Transverse colon (tissue), 4 donors: ENCODE results near the gene CHURC1. TPM values are rescaled to one million over a fixed set of nuclear protein-coding genes. Genes with fewer than 3 reads are reported as not detected.

Experiments used
- DNase-seq: peaks from one replicate; pipeline ENCODE4 v3.0.0-alpha.2; 2019
- H3K27ac ChIP-seq, 4 donors: fragments of 200-600 bp; sonication (generic); 2 replicates each; pipeline ENCODE4 v1.5.1; 2016 to 2018; ENCODE audit warnings: inconsistent platforms in 4 of 4
- H3K27me3 ChIP-seq: fragments of 200-600 bp; sonication (generic); 2 replicates; pipeline ENCODE4 v1.5.1; 2017; ENCODE audit warnings: inconsistent platforms
- H3K36me3 ChIP-seq, 4 donors: fragments of 200-600 bp; sonication (generic); 2 replicates each; pipeline ENCODE4 v1.5.1; 2017 to 2019; ENCODE audit warnings: inconsistent platforms in 4 of 4
- H3K4me1 ChIP-seq, 4 donors: fragments of 200-600 bp; sonication (generic); 2 replicates each; pipeline ENCODE4 v1.5.1; 2017 to 2020; ENCODE audit warnings: inconsistent platforms in 4 of 4
- H3K4me3 ChIP-seq, 4 donors: fragments of 200-600 bp; sonication (generic); 1 replicate in 1 of 4; 2 replicates in 3 of 4; pipeline versions ENCODE4 v1.5.1 to v1.6.1; 2017 to 2019; ENCODE audit warnings: inconsistent platforms in 4 of 4
- H3K9me3 ChIP-seq, 2 donors: fragments of 200-600 bp; sonication (generic); 2 replicates each; pipeline ENCODE4 v1.5.1; 2017 to 2019; ENCODE audit warnings: inconsistent platforms in 2 of 2
- EP300 ChIP-seq: sonication (generic); formaldehyde crosslinking; IDR thresholded peaks from one replicate; pipeline ENCODE4 v1.6.1; 2017; ENCODE audit warnings: antibody characterized with exemption, low read depth
- POLR2A ChIP-seq: fragments of 450-650 bp; IDR thresholded peaks from one replicate; pipeline ENCODE4 v1.6.1; 2016; ENCODE audit warnings: antibody characterized with exemption, mild to moderate bottlenecking, moderate library complexity
- POLR2AphosphoS5 ChIP-seq, 3 donors: sonication (generic); formaldehyde crosslinking; IDR thresholded peaks; one replicate each; pipeline ENCODE4 v1.6.1; 2016; ENCODE audit warnings: antibody characterized with exemption in 3 of 3
- WGBS, 2 donors: methylation state at CpG; one replicate each; pipeline ENCODE4 v1.1.5; 2018; ENCODE audit warnings: low coverage in 1 of 2; 5-methylcytosine and 5-hydroxymethylcytosine counted together
- in situ Hi-C, 4 donors: fragments of 200-750 bp; cut with MboI; loops; one replicate each; pipeline versions ENCODE4 v1.15.0 to v1.15.1; 2017; ENCODE audit warnings: low sequenced_read_pairs in 3 of 4, low pct_ligation_motif_present in 1 of 4, low pct_unique_long_range_greater_than_20kb in 1 of 4
- intact Hi-C: fragments of 100-400 bp; cut with DNase I; formaldehyde crosslinking; loops from one replicate; pipeline ENCODE4 v1.15.1; 2023; ENCODE audit warnings: low total_unique reads
- total RNA-seq, 4 donors: library from RNA; depleted of rRNA; stranded (reverse); fragments of >200 nt; gene quantifications; one replicate each; pipeline ENCODE4 v1.1.0, GENCODE V29; 2016
- TF ChIP-seq, protein P1 (sequence below), 5 experiments: fragments of 200-600 bp in 3 of 5; fragments of 450-650 bp in 2 of 5; sonication (generic) in 3 of 5; IDR thresholded peaks; 1 replicate in 2 of 5; 2 replicates in 3 of 5; pipeline ENCODE4 v1.5.1; 2016 to 2017; ENCODE audit warnings: antibody characterized with exemption in 5 of 5, inconsistent platforms in 3 of 5, mild to moderate bottlenecking in 2 of 5, moderate library complexity in 1 of 5

CHURC1 gene
- total RNA-seq, 4 donors from 2014 or later, result 26.5 to 104 (median 78.6) TPM

DNA sequence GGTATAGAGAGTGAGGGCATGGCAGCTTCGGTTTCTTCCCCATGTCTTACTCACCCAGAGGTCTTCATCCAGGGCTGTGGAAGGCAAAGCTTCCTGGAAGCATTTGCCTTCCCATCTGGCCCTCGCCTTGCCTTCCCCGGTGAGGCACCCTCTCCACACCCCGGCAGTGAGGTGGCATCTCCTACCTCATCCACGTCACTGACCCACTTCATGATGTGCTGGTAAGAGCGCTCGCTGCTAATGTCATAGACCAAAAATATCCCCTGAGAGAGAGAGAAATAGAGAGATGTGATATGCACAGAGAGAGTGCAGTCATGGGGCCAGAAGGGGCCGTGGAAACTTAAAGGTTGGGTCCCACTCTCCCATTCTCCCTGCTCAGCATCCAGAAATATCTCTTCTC lies 36.6 kb downstream of the CHURC1 start:
- no peaks in the 10 kb centered on the region for H3K9me3 ChIP-seq
- in situ Hi-C loops, result no loop called here
- H3K27ac ChIP-seq, result no peak overlapping the region
- 93% methylated on average over 8 of the region's 8 CpGs; no CpG with 5 or more reads in 1 of the 2 donors for WGBS, 2 donors
- no peaks in the 10 kb centered on the region for H3K4me1 ChIP-seq
- H3K36me3 ChIP-seq, result no peaks in the 10 kb centered on the region
- intact Hi-C loops, result no loop called here
- no peaks in the 10 kb centered on the region for H3K27me3 ChIP-seq
- no peak overlapping the region for H3K4me3 ChIP-seq
- TF ChIP-seq POLR2AphosphoS5 (IDR thresholded peaks at IDR 0.05) (no peak), EP300 (no peak), POLR2A (no peak)
- TF ChIP-seq, protein P1, sequence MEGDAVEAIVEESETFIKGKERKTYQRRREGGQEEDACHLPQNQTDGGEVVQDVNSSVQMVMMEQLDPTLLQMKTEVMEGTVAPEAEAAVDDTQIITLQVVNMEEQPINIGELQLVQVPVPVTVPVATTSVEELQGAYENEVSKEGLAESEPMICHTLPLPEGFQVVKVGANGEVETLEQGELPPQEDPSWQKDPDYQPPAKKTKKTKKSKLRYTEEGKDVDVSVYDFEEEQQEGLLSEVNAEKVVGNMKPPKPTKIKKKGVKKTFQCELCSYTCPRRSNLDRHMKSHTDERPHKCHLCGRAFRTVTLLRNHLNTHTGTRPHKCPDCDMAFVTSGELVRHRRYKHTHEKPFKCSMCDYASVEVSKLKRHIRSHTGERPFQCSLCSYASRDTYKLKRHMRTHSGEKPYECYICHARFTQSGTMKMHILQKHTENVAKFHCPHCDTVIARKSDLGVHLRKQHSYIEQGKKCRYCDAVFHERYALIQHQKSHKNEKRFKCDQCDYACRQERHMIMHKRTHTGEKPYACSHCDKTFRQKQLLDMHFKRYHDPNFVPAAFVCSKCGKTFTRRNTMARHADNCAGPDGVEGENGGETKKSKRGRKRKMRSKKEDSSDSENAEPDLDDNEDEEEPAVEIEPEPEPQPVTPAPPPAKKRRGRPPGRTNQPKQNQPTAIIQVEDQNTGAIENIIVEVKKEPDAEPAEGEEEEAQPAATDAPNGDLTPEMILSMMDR (IDR thresholded peaks at IDR 0.05), result no peak
- no peak for DNase-seq

DNA sequence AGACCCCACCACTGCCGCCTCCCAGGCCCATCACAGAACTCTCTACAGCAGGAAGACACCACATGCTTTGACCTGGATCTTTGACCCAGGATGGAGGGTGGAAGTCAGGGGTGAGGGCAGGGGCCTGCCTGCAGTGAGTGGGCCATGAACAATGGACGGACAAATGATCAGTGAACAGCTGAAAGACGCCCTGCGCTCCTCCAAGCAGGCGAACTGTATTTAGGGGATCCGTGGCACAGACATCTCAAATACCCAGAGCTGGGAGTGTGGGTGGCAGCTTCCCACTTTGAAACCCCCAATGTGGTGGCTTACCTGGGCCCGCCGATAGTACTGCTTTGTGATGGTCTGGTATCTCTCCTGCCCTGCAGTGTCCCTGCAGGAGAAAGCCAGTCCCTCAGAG lies 37.0 kb downstream of the CHURC1 start:
- no peaks in the 10 kb centered on the region for H3K36me3 ChIP-seq
- intact Hi-C loops (no loop called here), in situ Hi-C loops (no loop called here)

DNA sequence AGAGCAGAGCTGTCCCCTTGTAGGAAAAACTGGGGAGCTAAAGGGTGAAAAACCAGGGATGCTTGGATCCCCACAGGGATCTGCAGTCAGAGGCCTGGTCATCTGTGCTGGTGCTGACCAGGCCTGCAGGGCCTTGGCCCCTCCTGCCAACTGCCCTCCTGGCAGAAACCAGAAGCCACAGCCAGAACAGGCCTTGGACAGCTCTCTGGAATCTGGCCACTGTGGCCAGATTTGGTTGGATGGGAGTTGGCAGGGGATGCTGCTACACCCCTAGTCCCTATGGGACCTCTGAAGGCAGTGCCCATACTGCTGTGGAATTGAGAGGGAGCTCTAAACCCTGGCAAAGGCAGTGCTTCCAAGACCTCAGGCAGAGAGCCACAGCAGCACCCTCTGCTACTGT lies 37.5 kb downstream of the CHURC1 start:
- no peak for TF ChIP-seq POLR2AphosphoS5 (IDR thresholded peaks at IDR 0.05)
- TF ChIP-seq POLR2A, result no peak
- Histone ChIP-seq H3K9me3 (no peaks in the 10 kb centered on the region), H3K36me3 (no peaks in the 10 kb centered on the region), H3K4me1 (no peaks in the 10 kb centered on the region), H3K27me3 (no peaks in the 10 kb centered on the region), H3K27ac (no peak overlapping the region), H3K4me3 (no peak overlapping the region)
- DNase-seq, result no peak
- intact Hi-C loops (no loop called here), in situ Hi-C loops (no loop called here)

More for the DNA sequence above, 37.0 kb downstream of the CHURC1 start:
- H3K4me3 ChIP-seq, result no peak overlapping the region
- TF ChIP-seq, protein P1 (IDR thresholded peaks at IDR 0.05), result no peak
- no peak for TF ChIP-seq EP300
- no peak for TF ChIP-seq POLR2AphosphoS5 (IDR thresholded peaks at IDR 0.05)
- TF ChIP-seq POLR2A, result no peak
- H3K4me1 ChIP-seq, result no peaks in the 10 kb centered on the region
- no peak overlapping the region for H3K27ac ChIP-seq
- no peak for DNase-seq
- H3K9me3 ChIP-seq, result no peaks in the 10 kb centered on the region
- WGBS, 2 donors, result 92% methylated on average over 8 of the region's 8 CpGs; no CpG with 5 or more reads in 1 of the 2 donors
- no peaks in the 10 kb centered on the region for H3K27me3 ChIP-seq

DNA sequence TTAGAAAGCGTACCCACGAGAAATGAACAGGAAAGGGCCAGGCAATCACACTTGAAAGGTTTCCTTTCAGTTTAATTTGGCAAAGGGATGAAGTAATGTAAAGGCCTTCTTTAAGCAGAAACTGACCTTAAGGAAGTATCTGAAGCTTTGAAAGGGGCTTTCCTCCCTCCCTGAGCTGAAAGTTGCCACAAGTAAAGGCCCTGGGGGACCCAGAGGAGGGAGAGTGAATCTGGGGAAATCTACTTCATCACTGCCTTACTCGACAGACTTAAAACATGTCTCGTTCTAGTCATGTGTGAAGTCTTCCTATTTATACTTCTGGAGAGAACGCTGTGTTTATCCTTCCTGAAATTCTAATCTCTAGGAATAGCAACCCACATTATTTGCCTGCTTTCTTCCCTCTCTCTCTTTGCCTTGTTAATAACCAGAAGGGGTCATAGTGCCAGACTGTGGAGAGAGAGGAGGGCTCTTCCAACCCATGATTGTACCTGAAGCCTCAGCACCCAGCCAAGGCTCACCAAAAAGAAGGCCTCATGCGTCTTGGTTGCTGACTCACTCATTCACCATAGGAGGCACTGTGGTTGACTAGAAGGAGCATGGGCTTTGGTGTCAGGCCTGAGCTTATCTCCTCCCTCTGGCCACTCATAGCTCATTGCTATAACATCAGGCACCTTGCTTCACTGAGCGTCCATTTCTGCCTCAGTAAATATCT lies 38.5 kb downstream of the CHURC1 start:
- H3K27ac ChIP-seq, result no peak overlapping the region
- WGBS, 2 donors, result 74 to 75% methylated on average over 4 to 7 of the region's 7 CpGs

More for the DNA sequence above, 38.5 kb downstream of the CHURC1 start:
- no peaks in the 10 kb centered on the region for H3K36me3 ChIP-seq
- DNase-seq, result no peak
- H3K27me3 ChIP-seq, result no peaks in the 10 kb centered on the region
- intact Hi-C loops, result no loop called here
- H3K4me3 ChIP-seq, result no peak overlapping the region
- no peaks in the 10 kb centered on the region for H3K9me3 ChIP-seq
- TF ChIP-seq, protein P1 (IDR thresholded peaks at IDR 0.05), result no peak
- no peak for TF ChIP-seq POLR2A
- no peak for TF ChIP-seq EP300
- no peak for TF ChIP-seq POLR2AphosphoS5 (IDR thresholded peaks at IDR 0.05)
- H3K4me1 ChIP-seq, result no peaks in the 10 kb centered on the region
- in situ Hi-C loops, result no loop called here
